ENCODE results near the gene PKD1L1.

GRCh38 chr7:47794016-47794415, 154.2 kb downstream of the PKD1L1 start:
- TF ChIP-seq CEBPB (IDR thresholded peaks at IDR 0.05): no peak
- no peak for TF ChIP-seq ZBTB7A (IDR thresholded peaks at IDR 0.05; ENCODE audit: low read depth)
- TF ChIP-seq TAF1 (IDR thresholded peaks at IDR 0.05; ENCODE audit: low read depth): no peak
- no peak for TF ChIP-seq USF1 (IDR thresholded peaks at IDR 0.05)
- no peak for TF ChIP-seq REST (IDR thresholded peaks at IDR 0.05; ENCODE audit: low read depth)
- no peak for TF ChIP-seq RAD21 (IDR thresholded peaks at IDR 0.05; ENCODE audit: low read depth)
- no peak for TF ChIP-seq NFIC (IDR thresholded peaks at IDR 0.05)
- TF ChIP-seq FOXM1 (IDR thresholded peaks at IDR 0.05; ENCODE audit: borderline replicate concordance, low read depth): no peak
- no peak for TF ChIP-seq EP300 (IDR thresholded peaks at IDR 0.05; ENCODE audit: borderline replicate concordance)
- TF ChIP-seq TCF12 (IDR thresholded peaks at IDR 0.05; ENCODE audit: low read depth): no peak
